Epithelial cell of esophagus (primary cell): ENCODE measurements around the gene NDUFA11.

ENCODE experiments used
- DNase-seq: peaks from one replicate; pipeline ENCODE4 v3.0.0; 2010; ENCODE audit warnings: low read depth
- H3K4me3 ChIP-seq: 2 replicates; pipeline ENCODE4 v1.5.1; 2011; ENCODE audit warnings: mild to moderate bottlenecking, low read length, control low read depth
- TF ChIP-seq, protein P1 (sequence below): IDR thresholded peaks from 2 replicates; pipeline ENCODE4 v1.5.1; 2011; ENCODE audit warnings: low read depth, mild to moderate bottlenecking, low read length, control low read depth, inconsistent platforms; ENCODE audit not compliant: insufficient read depth; ENCODE audit errors: missing control alignments

Gene NDUFA11

DNA sequence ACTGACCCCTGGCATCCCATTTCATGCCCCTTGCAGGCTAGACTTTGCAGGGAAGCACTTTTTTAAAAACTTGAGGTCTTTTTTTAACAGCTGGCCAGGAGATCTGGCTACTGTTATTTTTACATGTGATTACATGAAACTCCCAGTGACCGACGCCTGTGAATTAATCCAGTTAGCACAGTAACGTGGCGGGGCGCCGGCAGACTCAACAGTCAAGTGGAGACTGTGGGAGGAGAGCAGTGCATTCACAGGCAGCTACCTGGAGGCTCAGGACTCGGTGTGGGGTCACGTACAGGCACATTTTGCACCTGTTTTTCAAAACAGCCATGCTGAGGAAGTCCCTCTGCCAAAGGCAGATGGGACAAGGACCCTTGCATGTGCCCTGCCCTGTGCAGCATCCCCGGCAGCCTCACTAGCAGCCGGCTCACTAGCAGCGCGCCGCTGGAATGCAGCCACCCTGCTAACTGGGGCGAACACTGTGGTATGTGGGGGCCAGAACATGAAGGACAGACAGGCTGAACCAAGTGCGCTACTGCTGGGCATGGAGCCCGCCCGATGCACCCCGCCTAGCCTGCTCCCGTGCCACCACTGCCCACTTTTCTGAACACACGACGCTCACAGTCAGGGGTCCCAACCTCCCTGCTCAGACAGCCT is 29.1 kb upstream of the NDUFA11 start:
- no peak overlapping the region for H3K4me3 ChIP-seq
- no peak for DNase-seq
- TF ChIP-seq, protein P1, sequence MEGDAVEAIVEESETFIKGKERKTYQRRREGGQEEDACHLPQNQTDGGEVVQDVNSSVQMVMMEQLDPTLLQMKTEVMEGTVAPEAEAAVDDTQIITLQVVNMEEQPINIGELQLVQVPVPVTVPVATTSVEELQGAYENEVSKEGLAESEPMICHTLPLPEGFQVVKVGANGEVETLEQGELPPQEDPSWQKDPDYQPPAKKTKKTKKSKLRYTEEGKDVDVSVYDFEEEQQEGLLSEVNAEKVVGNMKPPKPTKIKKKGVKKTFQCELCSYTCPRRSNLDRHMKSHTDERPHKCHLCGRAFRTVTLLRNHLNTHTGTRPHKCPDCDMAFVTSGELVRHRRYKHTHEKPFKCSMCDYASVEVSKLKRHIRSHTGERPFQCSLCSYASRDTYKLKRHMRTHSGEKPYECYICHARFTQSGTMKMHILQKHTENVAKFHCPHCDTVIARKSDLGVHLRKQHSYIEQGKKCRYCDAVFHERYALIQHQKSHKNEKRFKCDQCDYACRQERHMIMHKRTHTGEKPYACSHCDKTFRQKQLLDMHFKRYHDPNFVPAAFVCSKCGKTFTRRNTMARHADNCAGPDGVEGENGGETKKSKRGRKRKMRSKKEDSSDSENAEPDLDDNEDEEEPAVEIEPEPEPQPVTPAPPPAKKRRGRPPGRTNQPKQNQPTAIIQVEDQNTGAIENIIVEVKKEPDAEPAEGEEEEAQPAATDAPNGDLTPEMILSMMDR = no peak

DNA sequence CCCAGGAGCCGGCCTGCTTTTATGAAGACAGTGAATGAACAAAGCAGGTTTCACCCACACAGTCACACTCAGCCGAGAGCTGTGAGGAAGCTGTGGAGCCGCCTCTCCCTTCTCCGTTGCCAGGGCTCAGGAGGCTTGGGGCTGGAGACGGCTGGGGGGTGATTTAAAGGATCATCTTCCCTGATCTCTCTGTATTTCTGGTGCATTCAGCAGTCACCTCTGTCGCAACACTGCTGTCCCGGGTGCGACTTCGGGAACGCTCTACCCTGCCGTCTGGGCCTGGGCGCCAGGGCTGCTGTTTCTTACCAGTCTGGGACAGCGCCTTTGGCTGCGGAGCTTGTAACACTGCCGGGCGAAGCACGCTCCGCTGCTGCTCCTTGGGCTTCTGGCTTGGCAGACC is 28.6 kb upstream of the NDUFA11 start:
- TF ChIP-seq, protein P1 = no peak
- no peak for DNase-seq
- no peak overlapping the region for H3K4me3 ChIP-seq

DNA sequence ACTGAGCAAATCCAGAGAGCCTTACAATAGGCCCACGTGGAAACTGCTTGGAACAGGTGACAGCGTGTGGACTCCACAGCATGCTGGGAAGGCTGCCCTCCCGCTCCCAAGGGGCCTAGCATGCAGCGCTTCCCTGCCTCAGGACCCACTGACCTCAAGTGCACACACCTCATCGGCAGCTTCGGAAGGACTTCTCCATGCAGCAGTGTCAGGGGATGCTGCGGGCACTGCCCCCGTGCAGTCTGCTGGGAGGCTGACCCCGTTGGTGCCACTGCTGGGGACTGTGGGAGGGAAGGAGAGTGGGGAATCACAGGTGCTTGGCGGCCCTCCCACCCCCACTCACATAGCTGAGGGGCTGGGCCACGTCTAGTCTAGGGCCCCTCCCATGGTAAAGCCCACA is 27.7 kb upstream of the NDUFA11 start:
- DNase-seq = no peak
- H3K4me3 ChIP-seq = no peak overlapping the region
- TF ChIP-seq, protein P1 = no peak

DNA sequence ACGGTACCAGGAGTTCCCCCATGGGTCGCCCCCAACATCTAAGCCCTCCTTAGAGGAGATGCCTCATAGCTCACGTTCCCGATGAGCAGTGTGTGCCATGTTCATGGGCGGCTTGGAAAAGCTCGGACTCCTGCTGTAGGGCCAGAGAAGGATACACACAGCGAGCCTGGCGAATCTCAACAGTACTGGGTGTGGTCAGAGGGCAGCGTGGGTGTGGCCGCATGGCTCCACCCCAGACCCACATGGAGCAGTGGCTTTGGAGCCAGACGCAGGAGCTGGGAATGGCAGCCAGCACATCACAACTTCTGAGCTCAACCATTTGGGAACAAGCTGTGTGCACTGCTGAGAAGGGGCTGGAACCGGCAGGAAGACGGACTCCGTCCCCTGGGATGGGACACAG is 26.0 kb upstream of the NDUFA11 start:
- H3K4me3 ChIP-seq = no peak overlapping the region
- DNase-seq = no peak
- TF ChIP-seq, protein P1 = no peak

DNA sequence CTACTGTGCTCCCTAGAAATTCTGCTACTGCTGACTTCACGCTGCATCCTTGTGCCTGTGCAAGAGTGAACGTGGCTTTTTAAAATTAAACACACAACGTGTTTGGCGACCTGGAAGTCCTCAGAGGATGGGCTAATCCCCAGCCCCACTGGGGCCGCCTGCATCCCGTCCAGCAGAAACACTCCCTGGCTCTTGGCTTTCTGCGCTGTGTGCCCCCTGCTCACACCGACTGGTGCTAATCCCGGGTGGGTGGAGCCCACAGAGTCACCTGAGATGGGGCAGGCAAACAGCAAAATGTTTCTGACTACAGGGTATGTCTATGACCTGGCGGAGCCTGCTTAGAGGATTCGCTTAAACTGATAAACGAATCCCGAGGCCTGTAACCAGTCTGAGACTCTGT is 25.6 kb upstream of the NDUFA11 start:
- TF ChIP-seq, protein P1 = no peak
- no peak overlapping the region for H3K4me3 ChIP-seq
- DNase-seq = no peak

DNA sequence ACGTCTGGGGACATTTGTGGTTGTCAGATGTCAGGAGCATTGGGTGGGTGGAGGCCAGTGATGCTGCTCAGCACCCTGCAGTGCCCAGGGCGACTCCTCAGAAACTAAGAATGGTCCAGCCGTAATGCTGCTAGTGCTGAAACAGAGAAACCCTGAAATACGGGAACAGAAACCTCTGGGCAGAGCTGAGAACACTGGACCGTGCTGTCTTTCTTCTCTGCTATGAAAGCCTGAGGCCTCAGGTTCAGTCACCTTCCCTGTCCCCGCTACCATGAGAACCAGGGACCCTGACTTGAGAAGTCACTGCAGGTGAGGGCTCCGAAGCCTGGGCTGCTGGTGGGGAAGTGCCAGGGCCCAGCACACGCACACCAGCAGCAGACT is 23.8 kb upstream of the NDUFA11 start:
- TF ChIP-seq, protein P1 = no peak
- DNase-seq = no peak
- no peak overlapping the region for H3K4me3 ChIP-seq
